Peyer's patch (tissue), 4 donors: ENCODE results near the gene DSN1.

ENCODE experiments used
- CTCF ChIP-seq, 6 experiments: fragments of 450-650 bp in 4 of 6; fragments of 200-600 bp in 2 of 6; sonication (generic) in 1 of 6; IDR thresholded peaks; one replicate each; pipeline ENCODE4 v1.5.1; 2017 to 2019; ENCODE audit warnings: antibody characterized with exemption in 6 of 6, mild to moderate bottlenecking in 3 of 6, moderate library complexity in 1 of 6
- POLR2A ChIP-seq, 2 donors: fragments of 450-650 bp; IDR thresholded peaks; one replicate each; pipeline ENCODE4 v1.5.1; 2017; ENCODE audit warnings: antibody characterized with exemption in 2 of 2, mild to moderate bottlenecking in 2 of 2, moderate library complexity in 2 of 2

- TF ChIP-seq CTCF (IDR thresholded peaks at IDR 0.05): no peak
- no peak for TF ChIP-seq POLR2A (IDR thresholded peaks at IDR 0.05)
These were observed 18.3 kb upstream of the DSN1 start for GRCh38 chr20:36791862-36792261.
